Esophagus muscularis mucosa (tissue), 4 donors: Measurements from ENCODE around the gene VSNL1. TPM values are rescaled to one million over a fixed set of nuclear protein-coding genes. Genes with fewer than 3 reads are reported as not detected.

Source experiments
- DNase-seq: peaks from one replicate; pipeline ENCODE4 v3.0.0-alpha.2; 2017; ENCODE audit errors: extremely low spot score
- H3K27ac ChIP-seq, 4 donors: fragments of 200-600 bp; sonication (generic); replicated peaks in 1 of 4; 1 replicate in 3 of 4; 2 replicates in 1 of 4; pipeline ENCODE4 v1.5.1; 2016 to 2019; ENCODE audit warnings: mild to moderate bottlenecking in 1 of 4
- H3K27me3 ChIP-seq, 4 donors: fragments of 200-600 bp; sonication (generic); one replicate each; pipeline versions ENCODE4 v1.5.1 to v1.6.0; 2016 to 2019
- H3K36me3 ChIP-seq, 4 donors: fragments of 200-600 bp; sonication (generic); one replicate each; pipeline ENCODE4 v1.5.1; 2016 to 2019
- H3K4me1 ChIP-seq, 4 donors: fragments of 200-600 bp; sonication (generic); one replicate each; pipeline ENCODE4 v1.5.1; 2016 to 2019
- H3K4me3 ChIP-seq, 4 donors: fragments of 200-600 bp; sonication (generic); 1 replicate in 2 of 4; 2 replicates in 2 of 4; pipeline ENCODE4 v1.5.1; 2016 to 2019; ENCODE audit warnings: mild to moderate bottlenecking in 4 of 4, moderate library complexity in 1 of 4
- H3K9me3 ChIP-seq, 4 donors: fragments of 200-600 bp; sonication (generic); 1 replicate in 3 of 4; 2 replicates in 1 of 4; pipeline ENCODE4 v1.5.1; 2016 to 2019
- CTCF ChIP-seq, 3 experiments: fragments of 200-600 bp in 2 of 3; fragments of 450-650 bp in 1 of 3; sonication (generic) in 2 of 3; IDR thresholded peaks; one replicate each; pipeline ENCODE4 v1.5.1; 2017 to 2019; ENCODE audit warnings: antibody characterized with exemption in 3 of 3, mild to moderate bottlenecking in 2 of 3, moderate library complexity in 1 of 3
- EP300 ChIP-seq: sonication (generic); formaldehyde crosslinking; IDR thresholded peaks from one replicate; pipeline ENCODE4 v1.6.1; 2017; ENCODE audit warnings: antibody characterized with exemption
- POLR2A ChIP-seq: fragments of 450-650 bp; IDR thresholded peaks from one replicate; pipeline ENCODE4 v1.6.1; 2017; ENCODE audit warnings: antibody characterized with exemption, moderate library complexity, mild to moderate bottlenecking, low read depth
- POLR2AphosphoS5 ChIP-seq, 2 donors: sonication (generic); formaldehyde crosslinking; IDR thresholded peaks; one replicate each; pipeline ENCODE4 v1.6.1; 2017; ENCODE audit warnings: antibody characterized with exemption in 2 of 2
- WGBS: methylation state at CpG from one replicate; pipeline ENCODE4 v1.1.5; 2018; 5-methylcytosine and 5-hydroxymethylcytosine counted together
- intact Hi-C: fragments of 100-400 bp; cut with DNase I; formaldehyde crosslinking; loops from one replicate; pipeline ENCODE4 v1.15.1; 2023
- total RNA-seq, 4 donors: library from RNA; depleted of rRNA; stranded (reverse); fragments of >200 nt; gene quantifications; one replicate each; pipeline versions ENCODE4 v1.1.0 to v1.2.1, GENCODE V29; 2016

Gene VSNL1
- total RNA-seq, 4 donors from 2014 or later: 0.17 to 4.6 (median 2.1) TPM; not detected in 1

- no peak for DNase-seq
- Histone ChIP-seq H3K27ac (no peak overlapping the region), H3K4me3 (no peak overlapping the region), H3K36me3 (peaks cover 4 to 51% (median 14%) of the 10 kb centered on the region in 4 donors), H3K27me3 (no peaks in the 10 kb centered on the region), H3K9me3 (no peaks in the 10 kb centered on the region), H3K4me1 (no peaks in the 10 kb centered on the region)
- intact Hi-C loops: no loop called here
- 93% methylated on average over 4 of the region's 4 CpGs for WGBS
- TF ChIP-seq POLR2A (no peak), EP300 (no peak), POLR2AphosphoS5 (IDR thresholded peaks at IDR 0.05) (no peak), CTCF (IDR thresholded peaks at IDR 0.05) (no peak)
These were observed 119.7 kb downstream of the VSNL1 start for GRCh38 chr2:17660219-17660618.

- intact Hi-C loops: no loop called here
- 97% methylated on average over 1 of the region's 1 CpG for WGBS
These were observed 121.0 kb downstream of the VSNL1 start for GRCh38 chr2:17661460-17661859.

GRCh38 chr2:17662723-17663122 lies 122.2 kb downstream of the VSNL1 start:
- DNase-seq: no peak
- no peak overlapping the region for H3K27ac ChIP-seq
- no peaks in the 10 kb centered on the region for H3K27me3 ChIP-seq
- intact Hi-C loops: no loop called here
- TF ChIP-seq POLR2AphosphoS5 (IDR thresholded peaks at IDR 0.05) (no peak), CTCF (IDR thresholded peaks at IDR 0.05) (no peak), EP300 (no peak), POLR2A (no peak)
- H3K4me1 ChIP-seq: no peaks in the 10 kb centered on the region
- H3K9me3 ChIP-seq: no peaks in the 10 kb centered on the region
- H3K4me3 ChIP-seq: no peak overlapping the region
- H3K36me3 ChIP-seq: peaks cover 5 to 72% (median 29%) of the 10 kb centered on the region in 4 donors
- 90% methylated on average over 1 of the region's 1 CpG for WGBS

More at GRCh38 chr2:17661460-17661859, 121.0 kb downstream of the VSNL1 start:
- peaks cover 4 to 63% (median 21%) of the 10 kb centered on the region in 4 donors for H3K36me3 ChIP-seq
- no peaks in the 10 kb centered on the region for H3K4me1 ChIP-seq
- DNase-seq: no peak
- H3K4me3 ChIP-seq: no peak overlapping the region
- TF ChIP-seq CTCF (IDR thresholded peaks at IDR 0.05) (no peak), POLR2A (no peak), POLR2AphosphoS5 (IDR thresholded peaks at IDR 0.05) (no peak), EP300 (no peak)
- H3K27me3 ChIP-seq: no peaks in the 10 kb centered on the region
- H3K27ac ChIP-seq: no peak overlapping the region
- no peaks in the 10 kb centered on the region for H3K9me3 ChIP-seq

GRCh38 chr2:17664534-17664933 lies 124.0 kb downstream of the VSNL1 start:
- Histone ChIP-seq H3K9me3 (no peaks in the 10 kb centered on the region), H3K27me3 (no peaks in the 10 kb centered on the region), H3K4me1 (no peaks in the 10 kb centered on the region), H3K27ac (no peak overlapping the region), H3K4me3 (no peak overlapping the region), H3K36me3 (peaks cover 5 to 88% (median 39%) of the 10 kb centered on the region in 4 donors)
- intact Hi-C loops: no loop called here
- DNase-seq: no peak
- WGBS: 87% methylated on average over 1 of the region's 1 CpG
- TF ChIP-seq CTCF (IDR thresholded peaks at IDR 0.05) (no peak), POLR2AphosphoS5 (IDR thresholded peaks at IDR 0.05) (no peak), POLR2A (no peak)

GRCh38 chr2:17667898-17668297 lies 127.4 kb downstream of the VSNL1 start:
- Histone ChIP-seq H3K4me3 (no peak overlapping the region), H3K4me1 (no peaks in the 10 kb centered on the region)

More at GRCh38 chr2:17667898-17668297, 127.4 kb downstream of the VSNL1 start:
- no peaks in the 10 kb centered on the region for H3K27me3 ChIP-seq
- intact Hi-C loops: no loop called here
- H3K27ac ChIP-seq: no peak overlapping the region
- TF ChIP-seq EP300: no peak
- no peak for TF ChIP-seq CTCF (IDR thresholded peaks at IDR 0.05)
- no peak for TF ChIP-seq POLR2A
- TF ChIP-seq POLR2AphosphoS5 (IDR thresholded peaks at IDR 0.05): no peak
- no peaks in the 10 kb centered on the region for H3K9me3 ChIP-seq
- WGBS: 71% methylated on average over 1 of the region's 1 CpG
- H3K36me3 ChIP-seq: peaks cover 12 to 63% (median 40%) of the 10 kb centered on the region in 4 donors
- DNase-seq: no peak
